Measurements from ENCODE around the gene TMEM38B.

The TMEM38B gene, protein sequence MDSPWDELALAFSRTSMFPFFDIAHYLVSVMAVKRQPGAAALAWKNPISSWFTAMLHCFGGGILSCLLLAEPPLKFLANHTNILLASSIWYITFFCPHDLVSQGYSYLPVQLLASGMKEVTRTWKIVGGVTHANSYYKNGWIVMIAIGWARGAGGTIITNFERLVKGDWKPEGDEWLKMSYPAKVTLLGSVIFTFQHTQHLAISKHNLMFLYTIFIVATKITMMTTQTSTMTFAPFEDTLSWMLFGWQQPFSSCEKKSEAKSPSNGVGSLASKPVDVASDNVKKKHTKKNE

GRCh38 chr9:105694190-105694847, at the start of gene TMEM38B:
Gene TMEM38B, plus strand, starts transcription at chr9:105694541. Its CDS starts 120 bp downstream, at chr9:105694661.
- DNase-seq = peak; percentile 23

DNA sequence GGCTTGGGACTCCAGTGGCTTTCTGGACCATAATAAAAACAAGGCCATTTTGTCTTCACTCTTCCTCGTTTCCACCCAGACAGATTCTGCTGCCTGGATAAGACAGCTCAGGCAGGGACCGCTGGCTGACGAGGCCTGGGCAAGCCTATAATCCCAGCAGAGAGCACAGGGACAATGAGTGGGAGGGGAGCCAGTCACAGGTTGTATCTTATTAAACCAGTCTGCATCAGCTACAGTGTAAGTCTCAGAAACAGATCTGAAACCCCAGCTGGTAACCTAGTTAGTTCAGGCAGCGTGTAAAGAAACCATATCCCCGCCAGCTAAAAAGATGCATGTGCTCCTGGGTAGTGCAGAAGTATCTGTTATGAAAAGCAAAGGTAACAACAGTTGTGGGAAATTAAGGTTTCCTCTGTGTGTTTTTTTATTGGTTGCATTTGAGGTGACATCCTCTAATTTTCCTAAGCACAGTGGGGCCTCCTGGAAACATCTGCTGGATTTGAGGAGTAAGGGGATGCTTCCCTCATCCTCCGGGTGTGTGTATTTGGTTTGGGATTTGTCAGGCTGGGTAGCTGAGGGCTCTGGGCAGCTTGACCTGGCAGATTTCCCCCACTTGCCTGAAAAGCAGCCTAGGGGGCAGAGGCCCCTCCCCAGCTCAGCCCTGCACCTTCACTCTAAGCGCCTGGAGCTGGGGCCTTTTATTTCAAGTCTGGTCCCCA, 47.3 kb upstream of the TMEM38B start:
- no peak for DNase-seq

DNA sequence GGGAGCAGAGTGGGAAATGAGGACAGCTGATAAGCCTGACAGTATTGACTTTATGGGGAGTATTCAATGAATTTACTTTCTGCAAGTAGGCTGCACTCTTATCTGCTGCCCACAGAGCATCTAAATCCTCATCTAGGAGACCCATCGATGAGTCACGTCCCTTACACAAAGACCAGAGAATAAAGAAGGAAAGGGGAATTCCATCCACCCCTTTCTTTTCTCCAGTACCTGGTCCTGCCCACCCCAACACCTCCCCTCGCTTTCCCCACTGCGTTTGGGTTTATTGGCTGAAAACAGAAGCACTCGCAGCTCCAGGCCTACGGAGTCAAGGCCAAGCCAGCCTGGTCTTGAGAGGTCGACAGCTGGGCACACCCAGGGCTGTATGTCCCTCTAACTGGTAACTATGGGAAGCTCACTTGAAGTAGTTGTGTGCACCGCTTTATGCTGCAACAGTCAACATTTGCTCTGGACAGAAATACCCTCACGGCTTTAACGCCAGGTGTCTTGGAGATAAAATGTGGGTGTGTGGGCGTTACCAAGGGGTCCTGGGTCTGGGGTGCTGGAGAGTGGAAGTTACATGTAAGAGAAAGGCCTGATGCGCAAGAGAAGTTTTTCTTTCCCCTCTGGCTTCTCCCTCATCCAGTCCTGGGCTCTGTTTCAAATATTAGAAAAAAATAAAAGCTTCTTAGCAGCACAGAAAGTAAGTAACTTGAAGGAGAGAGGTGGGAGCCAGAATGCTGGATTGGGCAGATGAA, 46.6 kb upstream of the TMEM38B start:
- DNase-seq = no peak

DNA sequence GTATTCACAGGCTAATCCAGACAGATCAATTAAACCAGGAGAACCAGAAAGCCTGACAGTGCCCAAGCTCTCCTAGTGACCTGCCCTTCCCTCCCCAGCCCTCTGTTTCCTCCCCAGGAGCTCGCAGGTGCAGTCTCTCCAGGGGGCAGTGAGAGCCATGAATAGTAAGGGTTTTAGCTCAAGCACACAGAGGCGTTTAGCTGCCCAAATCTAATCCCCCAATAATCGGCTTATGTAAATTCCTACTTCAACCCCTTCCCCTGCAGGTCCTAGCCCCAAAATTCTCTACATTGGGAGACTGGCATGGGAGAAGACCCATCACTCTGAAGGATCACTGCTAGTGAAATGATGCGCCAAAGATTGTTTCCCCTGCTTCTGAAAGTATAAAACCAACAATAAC, 42.5 kb upstream of the TMEM38B start:
- no peak for DNase-seq

- DNase-seq = no peak
Measured at GRCh38 chr9:105656131-105656921, 38.0 kb upstream of the TMEM38B start.

GRCh38 chr9:105658351-105658750, 36.0 kb upstream of the TMEM38B start:
- no peak for DNase-seq

DNA sequence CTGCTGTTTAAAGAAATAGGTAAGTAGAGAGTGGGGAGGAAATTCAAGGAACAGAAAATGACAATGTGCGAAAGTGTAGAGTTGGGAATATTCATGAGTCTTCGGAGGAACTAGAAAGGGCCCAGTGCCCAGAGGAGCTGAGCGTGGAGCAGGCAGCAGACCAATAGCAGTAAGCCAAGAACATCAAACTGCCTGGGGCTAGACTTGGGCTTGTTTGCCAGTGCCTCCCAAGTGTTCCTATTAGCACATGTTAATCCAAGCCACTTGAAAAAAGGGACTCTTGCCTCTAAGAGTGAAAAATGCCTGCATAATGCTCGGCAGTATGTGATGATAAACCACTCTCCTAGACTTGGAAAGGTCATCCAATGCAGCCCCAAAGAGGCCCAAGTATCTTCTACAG, 33.3 kb upstream of the TMEM38B start:
- DNase-seq = no peak

DNA sequence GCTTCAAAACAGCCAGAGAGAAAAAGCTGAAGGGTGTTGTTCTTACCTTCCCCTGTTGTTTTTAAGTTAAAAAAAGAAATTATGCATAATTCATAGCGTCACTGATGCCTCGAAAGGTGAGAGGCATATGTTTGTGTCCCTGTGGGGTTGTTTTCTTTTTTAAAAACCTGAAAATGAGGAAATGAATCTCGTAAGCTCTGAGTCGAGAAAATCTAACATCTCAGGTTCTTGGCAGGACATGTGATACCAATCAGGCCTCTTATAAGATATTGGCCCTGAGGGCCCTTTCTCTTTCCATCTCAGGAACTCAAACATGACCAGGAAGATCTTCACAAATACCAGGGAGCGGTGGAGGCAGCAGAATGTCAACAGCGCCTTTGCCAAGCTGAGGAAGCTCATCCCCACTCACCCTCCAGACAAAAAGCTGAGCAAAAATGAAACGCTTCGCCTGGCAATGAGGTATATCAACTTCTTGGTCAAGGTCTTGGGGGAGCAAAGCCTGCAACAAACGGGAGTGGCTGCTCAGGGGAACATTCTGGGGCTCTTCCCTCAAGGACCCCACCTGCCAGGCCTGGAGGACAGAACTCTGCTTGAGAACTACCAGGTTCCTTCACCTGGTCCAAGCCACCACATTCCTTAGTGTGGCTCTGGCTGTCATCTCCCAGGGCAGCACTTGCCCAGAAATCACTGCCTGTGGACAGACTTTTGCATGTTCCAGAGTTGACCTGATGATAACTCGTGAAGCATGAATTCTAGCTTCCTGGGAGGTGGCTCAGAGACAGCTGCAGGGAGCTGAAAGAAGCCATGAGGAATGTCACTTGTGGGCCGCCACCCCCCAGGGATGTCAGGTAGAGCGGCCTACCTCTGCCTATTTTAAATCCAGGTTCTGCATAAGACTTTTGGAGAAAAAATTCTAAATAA, 31.9 kb upstream of the TMEM38B start, which contains the start of gene TAL2:
Gene TAL2, plus strand, starts transcription at position 274 of the 921 bp plus-strand sequence. Its CDS starts 40 bp downstream, at position 314.
- DNase-seq = no peak

DNA sequence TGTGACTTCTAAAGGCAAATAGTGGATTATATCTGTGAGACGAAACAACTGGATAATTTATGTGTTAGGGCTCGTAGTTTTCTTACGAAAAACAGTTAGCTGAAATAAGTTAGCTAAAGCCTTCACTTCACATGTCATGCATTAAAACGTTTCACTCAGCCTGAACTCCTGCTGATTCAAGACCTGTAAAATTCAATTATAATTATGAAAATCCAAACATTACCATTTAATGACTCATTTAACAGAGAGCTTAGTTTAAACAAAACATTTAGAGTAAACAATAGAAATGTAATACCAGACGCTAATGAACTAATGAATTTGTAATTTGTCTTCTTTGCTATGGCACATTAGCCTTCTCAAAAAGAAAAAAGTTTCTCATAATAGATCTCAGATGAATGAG, 30.4 kb upstream of the TMEM38B start:
- no peak for DNase-seq

GRCh38 chr9:105667867-105668266, 26.5 kb upstream of the TMEM38B start:
- DNase-seq = no peak

- no peak for DNase-seq
Measured at GRCh38 chr9:105670315-105670714, 24.0 kb upstream of the TMEM38B start.

GRCh38 chr9:105670775-105671174, 23.6 kb upstream of the TMEM38B start:
- DNase-seq = no peak

GRCh38 chr9:105672711-105673234, 21.6 kb upstream of the TMEM38B start:
- no peak for DNase-seq

GRCh38 chr9:105673850-105674387, 20.4 kb upstream of the TMEM38B start:
- DNase-seq = no peak

DNA sequence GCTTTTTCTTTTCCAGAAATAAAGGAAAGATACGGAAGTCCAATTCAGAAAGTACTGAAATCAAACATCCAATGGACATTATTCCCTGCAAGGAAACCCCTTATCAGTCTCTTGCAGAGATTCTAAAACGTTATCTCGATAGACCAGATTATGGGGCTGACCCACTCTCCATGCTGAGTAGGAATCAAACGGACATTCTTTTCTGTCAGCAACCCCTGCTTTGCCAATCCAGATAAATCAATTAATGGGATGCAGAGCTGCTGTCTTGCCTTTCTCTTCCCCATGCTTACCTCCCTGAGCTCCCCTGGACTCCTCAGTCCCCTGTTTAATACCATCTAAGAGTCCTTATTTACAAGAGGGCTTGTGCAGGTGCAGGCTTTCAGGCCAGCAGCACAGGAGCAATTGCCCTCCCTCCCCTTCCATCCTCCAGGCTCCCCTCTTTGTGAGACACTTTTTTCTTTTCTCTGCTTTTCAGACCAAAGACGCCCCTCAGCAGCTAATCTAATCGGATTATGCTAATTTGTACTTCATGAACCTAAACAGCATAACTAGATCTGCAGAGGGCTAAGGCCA, 17.9 kb upstream of the TMEM38B start:
- DNase-seq = no peak

GRCh38 chr9:105678163-105678562, 16.2 kb upstream of the TMEM38B start:
- no peak for DNase-seq

GRCh38 chr9:105678781-105679180, 15.6 kb upstream of the TMEM38B start:
- DNase-seq = no peak

DNA sequence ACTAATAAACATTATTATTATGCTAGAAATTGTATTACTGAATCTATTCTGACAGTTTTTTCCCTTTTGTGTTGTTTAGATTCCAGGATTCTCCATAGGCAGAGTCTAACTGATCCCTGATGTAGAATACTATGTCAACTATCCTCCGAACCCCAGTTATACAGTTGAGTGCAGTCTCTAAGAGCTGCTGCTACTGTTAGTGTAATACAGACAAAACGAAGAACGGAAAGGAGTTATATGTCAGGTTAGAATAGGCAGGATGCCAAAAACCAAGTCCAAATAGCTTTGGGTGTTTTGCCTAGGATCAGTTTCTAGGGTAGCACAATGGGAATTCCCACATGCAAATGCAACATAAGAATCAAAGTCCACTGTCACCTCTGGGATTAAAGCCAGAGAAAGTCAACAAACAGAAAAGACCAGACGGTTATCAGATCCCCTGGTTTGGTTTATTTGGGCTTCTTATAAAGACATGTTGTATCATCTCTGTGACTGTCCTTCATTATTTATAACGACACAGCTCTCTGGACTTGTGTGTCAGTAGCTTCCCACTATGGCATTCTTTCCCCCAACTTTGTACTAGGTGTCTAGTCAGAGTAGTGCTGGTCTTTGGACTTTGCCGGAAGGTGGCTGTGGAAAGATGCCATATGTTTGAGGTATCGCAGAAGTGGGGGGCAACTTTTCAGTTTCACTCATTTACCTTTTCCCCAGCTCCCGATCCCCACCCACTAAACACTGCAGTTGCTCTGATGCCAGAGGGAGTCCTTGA, 14.9 kb upstream of the TMEM38B start:
- no peak for DNase-seq

DNA sequence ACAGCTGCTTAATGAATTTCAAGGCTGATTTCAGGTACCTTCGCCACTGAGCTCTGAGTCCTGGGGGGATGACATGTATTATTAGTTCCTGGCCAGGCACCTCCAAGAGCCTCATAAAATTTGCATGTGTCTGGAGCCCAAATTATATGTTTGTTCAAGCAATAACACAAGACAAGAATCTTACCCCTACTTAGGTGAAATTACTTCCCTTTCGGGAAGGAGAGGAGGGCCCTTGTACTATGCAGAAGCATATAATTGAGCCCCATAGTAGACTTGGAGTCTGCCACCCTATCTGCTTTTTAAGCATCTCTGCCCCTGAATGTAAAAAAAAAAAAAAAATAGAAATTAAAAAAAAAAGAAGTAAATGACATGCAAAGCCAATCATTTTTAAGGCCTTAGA, 13.0 kb upstream of the TMEM38B start:
- no peak for DNase-seq

All from SHP77 treated with DMSO at 0.1 percent for 48 hours (cell line).